HEK293 (cell line): Measurements from ENCODE around the gene APOBEC3B.

Experiments used
- BCL11A ChIP-seq: fragments of 450-650 bp; formaldehyde crosslinking; IDR thresholded peaks from 2 replicates; pipeline ENCODE4 v1.5.1; 2016; ENCODE audit warnings: low read depth, missing biosample characterization, missing genetic modification characterization
- BCL11B ChIP-seq: fragments of 450-650 bp; formaldehyde crosslinking; IDR thresholded peaks from 2 replicates; pipeline ENCODE4 v1.5.1; 2016; ENCODE audit warnings: low read depth, missing biosample characterization, missing genetic modification characterization
- EGR2 ChIP-seq: fragments of 450-650 bp; formaldehyde crosslinking; IDR thresholded peaks from 2 replicates; pipeline ENCODE4 v1.5.1; 2016; ENCODE audit warnings: low read depth, missing biosample characterization, missing genetic modification characterization
- FEZF1 ChIP-seq: fragments of 450-650 bp; formaldehyde crosslinking; IDR thresholded peaks from 2 replicates; pipeline ENCODE4 v1.5.1; 2016; ENCODE audit warnings: missing biosample characterization, missing genetic modification characterization
- HOXD13 ChIP-seq: sonication (generic); formaldehyde crosslinking; IDR thresholded peaks from 2 replicates; pipeline ENCODE4 v1.8.0; 2022; ENCODE audit warnings: missing genetic modification reagents, borderline replicate concordance
- KLF7 ChIP-seq: fragments of 450-650 bp; formaldehyde crosslinking; IDR thresholded peaks from 2 replicates; pipeline ENCODE4 v1.5.1; 2016; ENCODE audit warnings: missing biosample characterization, missing genetic modification characterization, borderline replicate concordance
- OVOL3 ChIP-seq: fragments of 450-650 bp; formaldehyde crosslinking; IDR thresholded peaks from 2 replicates; pipeline ENCODE4 v1.5.1; 2016; ENCODE audit warnings: missing biosample characterization, missing genetic modification characterization
- REPIN1 ChIP-seq: fragments of 450-650 bp; formaldehyde crosslinking; IDR thresholded peaks from 2 replicates; pipeline ENCODE4 v1.5.1; 2017; ENCODE audit warnings: missing biosample characterization, missing genetic modification characterization, low read depth
- SP7 ChIP-seq: fragments of 450-650 bp; formaldehyde crosslinking; IDR thresholded peaks from 2 replicates; pipeline ENCODE4 v1.5.1; 2016; ENCODE audit warnings: missing biosample characterization, missing genetic modification characterization
- TCF7L2 ChIP-seq: IDR thresholded peaks from 2 replicates; pipeline ENCODE4 v1.6.1; 2011; ENCODE audit warnings: low read depth, mild to moderate bottlenecking, inconsistent platforms, low read length, moderate library complexity, borderline replicate concordance
- TRIM28 ChIP-seq: IDR thresholded peaks from 2 replicates; pipeline ENCODE4 v1.6.1; 2011; ENCODE audit warnings: low read length, control low read depth, borderline replicate concordance
- WT1 ChIP-seq: fragments of 450-650 bp; formaldehyde crosslinking; IDR thresholded peaks from 2 replicates; pipeline ENCODE4 v1.5.1; 2016; ENCODE audit warnings: missing biosample characterization, missing genetic modification characterization
- ZBTB21 ChIP-seq: fragments of 450-650 bp; formaldehyde crosslinking; IDR thresholded peaks from 2 replicates; pipeline ENCODE4 v1.5.1; 2017; ENCODE audit warnings: missing biosample characterization, missing genetic modification characterization
- ZFP41 ChIP-seq: fragments of 450-650 bp; formaldehyde crosslinking; IDR thresholded peaks from 2 replicates; pipeline ENCODE4 v1.5.1; 2016; ENCODE audit warnings: missing biosample characterization, missing genetic modification characterization, borderline replicate concordance
- ZNF335 ChIP-seq: fragments of 450-650 bp; formaldehyde crosslinking; conservative IDR thresholded peaks from 2 replicates; pipeline ENCODE4 v1.5.1; 2016; ENCODE audit warnings: missing biosample characterization, missing genetic modification characterization
- ZNF529 ChIP-seq: fragments of 450-650 bp; formaldehyde crosslinking; IDR thresholded peaks from 2 replicates; pipeline ENCODE4 v1.5.1; 2017; ENCODE audit warnings: missing genetic modification characterization, missing biosample characterization; ENCODE audit not compliant: insufficient replicate concordance
- ZNF654 ChIP-seq: fragments of 450-650 bp; formaldehyde crosslinking; IDR thresholded peaks from 2 replicates; pipeline ENCODE4 v1.5.1; 2016; ENCODE audit warnings: low read depth, missing biosample characterization, missing genetic modification characterization
- ZNF660 ChIP-seq: fragments of 450-650 bp; IDR thresholded peaks from 2 replicates; pipeline ENCODE4 v1.5.1; 2018; ENCODE audit warnings: missing biosample characterization, mild to moderate bottlenecking, missing genetic modification characterization
- ZNF792 ChIP-seq: fragments of 450-650 bp; formaldehyde crosslinking; IDR thresholded peaks from 2 replicates; pipeline ENCODE4 v1.5.1; 2016; ENCODE audit warnings: missing biosample characterization, missing genetic modification characterization
- ZSCAN23 ChIP-seq: fragments of 450-650 bp; formaldehyde crosslinking; IDR thresholded peaks from 2 replicates; pipeline ENCODE4 v1.5.1; 2016; ENCODE audit warnings: missing biosample characterization, missing genetic modification characterization
- ZXDB ChIP-seq: fragments of 450-650 bp; formaldehyde crosslinking; IDR thresholded peaks from 2 replicates; pipeline ENCODE4 v1.5.1; 2016; ENCODE audit warnings: missing biosample characterization, missing genetic modification characterization
- TF ChIP-seq, protein P1 (sequence below): fragments of 450-650 bp; formaldehyde crosslinking; IDR thresholded peaks from 2 replicates; pipeline ENCODE4 v1.5.1; 2016; ENCODE audit warnings: missing biosample characterization, missing genetic modification characterization
- TF ChIP-seq, protein P2 (sequence below): fragments of 450-650 bp; formaldehyde crosslinking; IDR thresholded peaks from 2 replicates; pipeline ENCODE4 v1.5.1; 2017; ENCODE audit warnings: missing biosample characterization, missing genetic modification characterization
- TF ChIP-seq, protein P3 (sequence below): fragments of 450-650 bp; formaldehyde crosslinking; IDR thresholded peaks from 2 replicates; pipeline ENCODE4 v1.5.1; 2016; ENCODE audit warnings: missing biosample characterization, missing genetic modification characterization
- TF ChIP-seq, protein P4 (sequence below): fragments of 450-650 bp; formaldehyde crosslinking; conservative IDR thresholded peaks from 2 replicates; pipeline ENCODE4 v1.5.1; 2016; ENCODE audit warnings: low read depth, missing biosample characterization, missing genetic modification characterization
- TF ChIP-seq, protein P5 (sequence below): fragments of 450-650 bp; formaldehyde crosslinking; IDR thresholded peaks from 2 replicates; pipeline ENCODE4 v1.5.1; 2016; ENCODE audit warnings: missing biosample characterization, missing genetic modification characterization
- TF ChIP-seq, protein P6 (sequence below): fragments of 450-650 bp; formaldehyde crosslinking; IDR thresholded peaks from 2 replicates; pipeline ENCODE4 v1.5.1; 2016; ENCODE audit warnings: missing biosample characterization, missing genetic modification characterization

The APOBEC3B gene

DNA sequence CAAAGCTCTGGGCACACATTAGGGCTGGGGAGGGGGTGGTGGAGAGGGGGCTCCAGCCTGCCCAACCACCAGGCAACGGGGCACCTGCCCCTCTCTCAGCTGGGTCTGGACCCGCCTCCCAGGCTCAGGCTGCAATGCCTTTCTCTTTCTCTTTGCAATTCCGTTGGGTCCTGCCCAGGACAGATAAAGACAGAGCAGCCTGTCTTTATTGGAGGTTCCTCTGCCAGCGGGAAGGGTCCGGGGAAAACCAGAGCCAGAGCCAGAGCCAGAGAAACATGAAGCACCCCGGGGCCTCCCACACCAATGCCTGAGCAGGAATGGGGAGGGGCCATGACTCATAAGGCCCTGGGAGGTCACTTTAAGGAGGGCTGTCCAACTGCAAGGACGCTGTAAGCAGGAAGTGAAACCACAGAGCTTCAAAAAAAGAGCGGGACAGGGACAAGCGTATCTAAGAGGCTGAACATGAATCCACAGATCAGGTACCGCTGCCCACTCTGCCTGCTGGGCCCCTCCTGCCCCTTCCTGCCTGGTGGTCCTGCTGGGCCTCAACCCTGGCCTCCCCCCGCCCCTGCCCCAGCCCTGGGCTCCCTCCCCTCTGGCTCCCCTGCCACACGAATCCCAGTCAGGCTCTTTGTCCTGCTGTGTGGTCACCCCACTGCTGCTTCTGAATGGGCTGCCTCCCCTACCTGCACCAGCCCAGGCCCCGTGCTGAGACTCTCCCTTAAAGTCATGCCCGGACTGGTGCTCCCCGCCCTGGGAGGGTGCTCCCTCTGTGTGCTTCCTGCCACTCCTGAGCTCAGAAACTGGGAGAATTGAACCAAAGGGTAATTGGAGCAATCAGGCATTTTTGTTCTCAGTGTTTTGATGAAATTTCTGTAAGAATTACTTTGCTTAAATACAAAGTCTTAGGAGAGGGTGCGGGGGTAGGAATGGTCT is at the start of gene APOBEC3B (continued):
- TF ChIP-seq, protein P1, sequence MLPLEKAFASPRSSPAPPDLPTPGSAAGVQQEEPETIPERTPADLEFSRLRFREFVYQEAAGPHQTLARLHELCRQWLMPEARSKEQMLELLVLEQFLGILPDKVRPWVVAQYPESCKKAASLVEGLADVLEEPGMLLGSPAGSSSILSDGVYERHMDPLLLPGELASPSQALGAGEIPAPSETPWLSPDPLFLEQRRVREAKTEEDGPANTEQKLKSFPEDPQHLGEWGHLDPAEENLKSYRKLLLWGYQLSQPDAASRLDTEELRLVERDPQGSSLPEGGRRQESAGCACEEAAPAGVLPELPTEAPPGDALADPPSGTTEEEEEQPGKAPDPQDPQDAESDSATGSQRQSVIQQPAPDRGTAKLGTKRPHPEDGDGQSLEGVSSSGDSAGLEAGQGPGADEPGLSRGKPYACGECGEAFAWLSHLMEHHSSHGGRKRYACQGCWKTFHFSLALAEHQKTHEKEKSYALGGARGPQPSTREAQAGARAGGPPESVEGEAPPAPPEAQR (tag by site-specific recombination) = no peak
- TF ChIP-seq ZXDB (tag by site-specific recombination) (peak; percentile 63; the same call in 1 of the 2 replicates), TCF7L2 (no peak), ZNF660 (tag by site-specific recombination) (no peak), ZBTB21 (tag by site-specific recombination) (no peak), SP7 (tag by site-specific recombination) (peak; percentile 54; the same call in 1 of the 2 replicates), OVOL3 (tag by site-specific recombination) (no peak), KLF7 (tag by site-specific recombination) (no peak), ZNF654 (tag by site-specific recombination) (no peak), ZSCAN23 (tag by site-specific recombination) (no peak), WT1 (tag by site-specific recombination) (0 out of 2 replicates have a peak, but pooled peaks have one; percentile 47), EGR2 (no peak), REPIN1 (tag by site-specific recombination) (no peak), ZNF792 (tag by site-specific recombination) (no peak), FEZF1 (tag by site-specific recombination) (no peak), ZNF529 (tag by site-specific recombination) (no peak), TRIM28 (peak; percentile 63; the same call in 1 of the 2 replicates), BCL11B (tag by site-specific recombination) (no peak), ZFP41 (tag by site-specific recombination) (no peak), HOXD13 (CRISPR knock-in tag) (no peak), BCL11A (tag by site-specific recombination) (0 out of 2 replicates have a peak, but pooled peaks have one; percentile 38), ZNF335 (peak; percentile 84)
- TF ChIP-seq, protein P2, sequence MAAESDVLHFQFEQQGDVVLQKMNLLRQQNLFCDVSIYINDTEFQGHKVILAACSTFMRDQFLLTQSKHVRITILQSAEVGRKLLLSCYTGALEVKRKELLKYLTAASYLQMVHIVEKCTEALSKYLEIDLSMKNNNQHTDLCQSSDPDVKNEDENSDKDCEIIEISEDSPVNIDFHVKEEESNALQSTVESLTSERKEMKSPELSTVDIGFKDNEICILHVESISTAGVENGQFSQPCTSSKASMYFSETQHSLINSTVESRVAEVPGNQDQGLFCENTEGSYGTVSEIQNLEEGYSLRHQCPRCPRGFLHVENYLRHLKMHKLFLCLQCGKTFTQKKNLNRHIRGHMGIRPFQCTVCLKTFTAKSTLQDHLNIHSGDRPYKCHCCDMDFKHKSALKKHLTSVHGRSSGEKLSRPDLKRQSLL (tag by site-specific recombination) = peak; percentile 46; the same call in 1 of the 2 replicates
- TF ChIP-seq, protein P3, sequence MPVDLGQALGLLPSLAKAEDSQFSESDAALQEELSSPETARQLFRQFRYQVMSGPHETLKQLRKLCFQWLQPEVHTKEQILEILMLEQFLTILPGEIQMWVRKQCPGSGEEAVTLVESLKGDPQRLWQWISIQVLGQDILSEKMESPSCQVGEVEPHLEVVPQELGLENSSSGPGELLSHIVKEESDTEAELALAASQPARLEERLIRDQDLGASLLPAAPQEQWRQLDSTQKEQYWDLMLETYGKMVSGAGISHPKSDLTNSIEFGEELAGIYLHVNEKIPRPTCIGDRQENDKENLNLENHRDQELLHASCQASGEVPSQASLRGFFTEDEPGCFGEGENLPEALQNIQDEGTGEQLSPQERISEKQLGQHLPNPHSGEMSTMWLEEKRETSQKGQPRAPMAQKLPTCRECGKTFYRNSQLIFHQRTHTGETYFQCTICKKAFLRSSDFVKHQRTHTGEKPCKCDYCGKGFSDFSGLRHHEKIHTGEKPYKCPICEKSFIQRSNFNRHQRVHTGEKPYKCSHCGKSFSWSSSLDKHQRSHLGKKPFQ (tag by site-specific recombination) = no peak
- TF ChIP-seq, protein P4, sequence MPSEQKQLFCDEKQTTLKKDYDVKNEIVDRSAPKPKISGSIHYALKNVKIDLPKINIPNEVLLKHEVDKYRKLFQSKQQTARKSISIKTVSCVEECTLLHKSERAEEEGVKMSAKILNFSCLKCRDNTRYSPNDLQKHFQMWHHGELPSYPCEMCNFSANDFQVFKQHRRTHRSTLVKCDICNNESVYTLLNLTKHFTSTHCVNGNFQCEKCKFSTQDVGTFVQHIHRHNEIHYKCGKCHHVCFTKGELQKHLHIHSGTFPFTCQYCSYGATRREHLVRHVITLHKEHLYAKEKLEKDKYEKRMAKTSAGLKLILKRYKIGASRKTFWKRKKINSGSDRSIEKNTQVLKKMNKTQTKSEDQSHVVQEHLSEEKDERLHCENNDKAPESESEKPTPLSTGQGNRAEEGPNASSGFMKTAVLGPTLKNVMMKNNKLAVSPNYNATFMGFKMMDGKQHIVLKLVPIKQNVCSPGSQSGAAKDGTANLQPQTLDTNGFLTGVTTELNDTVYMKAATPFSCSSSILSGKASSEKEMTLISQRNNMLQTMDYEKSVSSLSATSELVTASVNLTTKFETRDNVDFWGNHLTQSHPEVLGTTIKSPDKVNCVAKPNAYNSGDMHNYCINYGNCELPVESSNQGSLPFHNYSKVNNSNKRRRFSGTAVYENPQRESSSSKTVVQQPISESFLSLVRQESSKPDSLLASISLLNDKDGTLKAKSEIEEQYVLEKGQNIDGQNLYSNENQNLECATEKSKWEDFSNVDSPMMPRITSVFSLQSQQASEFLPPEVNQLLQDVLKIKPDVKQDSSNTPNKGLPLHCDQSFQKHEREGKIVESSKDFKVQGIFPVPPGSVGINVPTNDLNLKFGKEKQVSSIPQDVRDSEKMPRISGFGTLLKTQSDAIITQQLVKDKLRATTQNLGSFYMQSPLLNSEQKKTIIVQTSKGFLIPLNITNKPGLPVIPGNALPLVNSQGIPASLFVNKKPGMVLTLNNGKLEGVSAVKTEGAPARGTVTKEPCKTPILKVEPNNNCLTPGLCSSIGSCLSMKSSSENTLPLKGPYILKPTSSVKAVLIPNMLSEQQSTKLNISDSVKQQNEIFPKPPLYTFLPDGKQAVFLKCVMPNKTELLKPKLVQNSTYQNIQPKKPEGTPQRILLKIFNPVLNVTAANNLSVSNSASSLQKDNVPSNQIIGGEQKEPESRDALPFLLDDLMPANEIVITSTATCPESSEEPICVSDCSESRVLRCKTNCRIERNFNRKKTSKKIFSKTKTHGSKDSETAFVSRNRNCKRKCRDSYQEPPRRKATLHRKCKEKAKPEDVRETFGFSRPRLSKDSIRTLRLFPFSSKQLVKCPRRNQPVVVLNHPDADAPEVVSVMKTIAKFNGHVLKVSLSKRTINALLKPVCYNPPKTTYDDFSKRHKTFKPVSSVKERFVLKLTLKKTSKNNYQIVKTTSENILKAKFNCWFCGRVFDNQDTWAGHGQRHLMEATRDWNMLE (tag by site-specific recombination) = 0 out of 2 replicates have a peak, but pooled peaks have one; percentile 26
- TF ChIP-seq, protein P5, sequence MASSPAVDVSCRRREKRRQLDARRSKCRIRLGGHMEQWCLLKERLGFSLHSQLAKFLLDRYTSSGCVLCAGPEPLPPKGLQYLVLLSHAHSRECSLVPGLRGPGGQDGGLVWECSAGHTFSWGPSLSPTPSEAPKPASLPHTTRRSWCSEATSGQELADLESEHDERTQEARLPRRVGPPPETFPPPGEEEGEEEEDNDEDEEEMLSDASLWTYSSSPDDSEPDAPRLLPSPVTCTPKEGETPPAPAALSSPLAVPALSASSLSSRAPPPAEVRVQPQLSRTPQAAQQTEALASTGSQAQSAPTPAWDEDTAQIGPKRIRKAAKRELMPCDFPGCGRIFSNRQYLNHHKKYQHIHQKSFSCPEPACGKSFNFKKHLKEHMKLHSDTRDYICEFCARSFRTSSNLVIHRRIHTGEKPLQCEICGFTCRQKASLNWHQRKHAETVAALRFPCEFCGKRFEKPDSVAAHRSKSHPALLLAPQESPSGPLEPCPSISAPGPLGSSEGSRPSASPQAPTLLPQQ = peak; percentile 54; the same call in 1 of the 2 replicates
- TF ChIP-seq, protein P6, sequence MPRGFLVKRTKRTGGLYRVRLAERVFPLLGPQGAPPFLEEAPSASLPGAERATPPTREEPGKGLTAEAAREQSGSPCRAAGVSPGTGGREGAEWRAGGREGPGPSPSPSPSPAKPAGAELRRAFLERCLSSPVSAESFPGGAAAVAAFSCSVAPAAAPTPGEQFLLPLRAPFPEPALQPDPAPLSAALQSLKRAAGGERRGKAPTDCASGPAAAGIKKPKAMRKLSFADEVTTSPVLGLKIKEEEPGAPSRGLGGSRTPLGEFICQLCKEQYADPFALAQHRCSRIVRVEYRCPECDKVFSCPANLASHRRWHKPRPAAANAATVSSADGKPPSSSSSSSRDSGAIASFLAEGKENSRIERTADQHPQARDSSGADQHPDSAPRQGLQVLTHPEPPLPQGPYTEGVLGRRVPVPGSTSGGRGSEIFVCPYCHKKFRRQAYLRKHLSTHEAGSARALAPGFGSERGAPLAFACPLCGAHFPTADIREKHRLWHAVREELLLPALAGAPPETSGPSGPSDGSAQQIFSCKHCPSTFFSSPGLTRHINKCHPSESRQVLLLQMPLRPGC (tag by site-specific recombination) = no peak
